K562 (cell line): Measurements from ENCODE around the gene CNNM4. TPM values are rescaled to one million over a fixed set of nuclear protein-coding genes. Genes with fewer than 3 reads are reported as not detected.
A peak's percentile ranks its signal among the peaks of the same experiment; 100 is the strongest.

ENCODE experiments used
- BMI1 ChIP-seq: fragments of 150-350 bp; IDR thresholded peaks from 2 replicates; pipeline ENCODE4 v1.6.1; 2014; ENCODE audit warnings: low read length
- CREB1 ChIP-seq, 2 experiments: sonication (generic) in 1 of 2; formaldehyde crosslinking in 1 of 2; IDR thresholded peaks; 2 replicates each; pipeline versions ENCODE4 v1.6.1 to v1.8.0; 2012 to 2022; ENCODE audit warnings: inconsistent platforms in 1 of 2, mild to moderate bottlenecking in 1 of 2, missing genetic modification reagents in 1 of 2, moderate library complexity in 1 of 2
- ELF1 ChIP-seq: fragments of 200-800 bp; sonication (Bioruptor generic); IDR thresholded peaks from 2 replicates; pipeline ENCODE4 v1.6.1; 2016; ENCODE audit warnings: missing genetic modification characterization, missing compliant biosample characterization
- FOXJ3 ChIP-seq: sonication (generic); formaldehyde crosslinking; IDR thresholded peaks from 2 replicates; pipeline ENCODE4 v1.4.0; 2020; ENCODE audit warnings: mild to moderate bottlenecking, missing genetic modification reagents
- HCFC1 ChIP-seq: IDR thresholded peaks from 2 replicates; pipeline ENCODE4 v1.6.1; 2012; ENCODE audit warnings: low read depth, low read length, improper control_type of control experiment
- KLF6 ChIP-seq: fragments of 250-450 bp; sonication (Bioruptor Pico); IDR thresholded peaks from 2 replicates; pipeline ENCODE4 v1.4.0; 2020; ENCODE audit warnings: mild to moderate bottlenecking, moderate library complexity, borderline replicate concordance
- MED1 ChIP-seq: sonication (generic); formaldehyde crosslinking; IDR thresholded peaks from 2 replicates; pipeline ENCODE4 v1.8.1; 2023; ENCODE audit warnings: missing genetic modification reagents, borderline replicate concordance
- NBN ChIP-seq: fragments of 450-650 bp; IDR thresholded peaks from 2 replicates; pipeline ENCODE4 v1.6.1; 2016; ENCODE audit warnings: low read depth, mild to moderate bottlenecking
- NFIC ChIP-seq: fragments of 450-650 bp; IDR thresholded peaks from 2 replicates; pipeline ENCODE4 v1.6.1; 2017; ENCODE audit warnings: mild to moderate bottlenecking, inconsistent platforms
- PCBP1 ChIP-seq: fragments of 200-400 bp; formaldehyde crosslinking; IDR thresholded peaks from 2 replicates; pipeline ENCODE4 v1.6.1; 2018; ENCODE audit warnings: mild to moderate bottlenecking, low read depth, low read length; ENCODE audit not compliant: poor library complexity, severe bottlenecking
- POLR2AphosphoS5 ChIP-seq: IDR thresholded peaks from 2 replicates; pipeline ENCODE4 v1.6.1; 2011; ENCODE audit warnings: mild to moderate bottlenecking, low read depth, low read length, moderate library complexity; ENCODE audit not compliant: control insufficient read depth, insufficient read depth
- POLR3A ChIP-seq: IDR thresholded peaks from 2 replicates; pipeline ENCODE4 v1.6.1; 2011; ENCODE audit warnings: borderline replicate concordance, mild to moderate bottlenecking, moderate library complexity; ENCODE audit not compliant: insufficient read length, insufficient read depth; ENCODE audit errors: extremely low read depth
- PYGO2 ChIP-seq: fragments of 450-650 bp; IDR thresholded peaks from 2 replicates; pipeline ENCODE4 v1.6.1; 2016; ENCODE audit warnings: mild to moderate bottlenecking, missing genetic modification characterization, moderate library complexity, missing compliant biosample characterization
- SMAD1 ChIP-seq: fragments of 150-350 bp; IDR thresholded peaks from 2 replicates; pipeline ENCODE4 v1.6.1; 2014; ENCODE audit warnings: low read length, low read depth; ENCODE audit not compliant: partially characterized antibody
- SPI1 ChIP-seq: IDR thresholded peaks from 2 replicates; pipeline ENCODE4 v1.6.1; 2011; ENCODE audit warnings: low read depth, low read length, control low read depth, borderline replicate concordance
- STAG1 ChIP-seq: sonication (generic); formaldehyde crosslinking; IDR thresholded peaks from 2 replicates; pipeline ENCODE4 v1.5.0; 2020; ENCODE audit warnings: missing genetic modification reagents, borderline replicate concordance
- TAF9B ChIP-seq: fragments of 450-650 bp; IDR thresholded peaks from 2 replicates; pipeline ENCODE4 v1.6.1; 2018; ENCODE audit warnings: mild to moderate bottlenecking; ENCODE audit not compliant: partially characterized antibody
- TCF7L2 ChIP-seq: fragments of 150-350 bp; IDR thresholded peaks from 2 replicates; pipeline ENCODE4 v1.6.1; 2016; ENCODE audit warnings: low read depth, mild to moderate bottlenecking, low read length, moderate library complexity
- ZNF124 ChIP-seq: sonication (generic); formaldehyde crosslinking; IDR thresholded peaks from 2 replicates; pipeline ENCODE4 v1.8.1; 2022; ENCODE audit warnings: missing genetic modification reagents
- ZNF239 ChIP-seq: fragments of 250-450 bp; sonication (Bioruptor Pico); IDR thresholded peaks from 2 replicates; pipeline ENCODE4 v1.4.0; 2020; ENCODE audit warnings: mild to moderate bottlenecking
- ZNF263 ChIP-seq: sonication (generic); formaldehyde crosslinking; IDR thresholded peaks from 2 replicates; pipeline ENCODE4 v1.8.0; 2022; ENCODE audit warnings: mild to moderate bottlenecking, missing genetic modification reagents, borderline replicate concordance
- ZNF316 ChIP-seq: fragments of 450-650 bp; IDR thresholded peaks from 2 replicates; pipeline ENCODE4 v1.6.1; 2016
- ZNF561 ChIP-seq: fragments of 450-650 bp; formaldehyde crosslinking; conservative IDR thresholded peaks from 2 replicates; pipeline ENCODE4 v1.4.0; 2020; ENCODE audit warnings: mild to moderate bottlenecking, moderate library complexity
- ZNF764 ChIP-seq: fragments of 250-450 bp; sonication (Bioruptor Pico); IDR thresholded peaks from 2 replicates; pipeline ENCODE4 v1.4.0; 2020; ENCODE audit warnings: low read depth, mild to moderate bottlenecking, moderate library complexity
- polyA plus RNA-seq, 8 experiments: library from polyadenylated mRNA; depleted of rRNA in 4 of 8; stranded (reverse) in 5 of 8; unstranded in 3 of 8; fragments of >200 nt; fragmentation: Nextera tagmentation in 2 of 8; fragmentation: Illumina TruSeq in 1 of 8; extraction: Ambion mirVana in 2 of 8; extraction: Trizol in 1 of 8; gene quantifications; 2 replicates each; pipeline versions ENCODE4 v1.2.1 to v1.2.3, GENCODE V29; 2011 to 2014; ENCODE audit warnings: inconsistent platforms in 1 of 8, missing spikeins in 1 of 8
- total RNA-seq, 7 experiments: library from RNA; depleted of rRNA in 6 of 7; stranded (reverse); fragments of >200 nt in 6 of 7; fragmentation: Illumina TruSeq in 2 of 7; extraction: Trizol in 2 of 7; gene quantifications; 2 replicates each; pipeline versions ENCODE4 v1.2.1 to v1.2.3, GENCODE V29; 2011 to 2021; ENCODE audit warnings: low replicate concordance in 1 of 7
- TF ChIP-seq, protein P1 (sequence below): IDR thresholded peaks from 2 replicates; pipeline ENCODE4 v1.6.1; 2011; ENCODE audit not compliant: insufficient read length; ENCODE audit errors: extremely low read depth
- TF ChIP-seq, protein P2 (sequence below): fragments of 250-450 bp; sonication (Bioruptor Pico); IDR thresholded peaks from 2 replicates; pipeline ENCODE4 v1.4.0; 2020; ENCODE audit warnings: mild to moderate bottlenecking

The CNNM4 gene
- total and polyA plus RNA-seq, 9 of the 15 experiments (the other 6 are each of a cell fraction or from before 2014, with no cell fraction given) = 0.96 to 6.3 (median 2.8) TPM

DNA sequence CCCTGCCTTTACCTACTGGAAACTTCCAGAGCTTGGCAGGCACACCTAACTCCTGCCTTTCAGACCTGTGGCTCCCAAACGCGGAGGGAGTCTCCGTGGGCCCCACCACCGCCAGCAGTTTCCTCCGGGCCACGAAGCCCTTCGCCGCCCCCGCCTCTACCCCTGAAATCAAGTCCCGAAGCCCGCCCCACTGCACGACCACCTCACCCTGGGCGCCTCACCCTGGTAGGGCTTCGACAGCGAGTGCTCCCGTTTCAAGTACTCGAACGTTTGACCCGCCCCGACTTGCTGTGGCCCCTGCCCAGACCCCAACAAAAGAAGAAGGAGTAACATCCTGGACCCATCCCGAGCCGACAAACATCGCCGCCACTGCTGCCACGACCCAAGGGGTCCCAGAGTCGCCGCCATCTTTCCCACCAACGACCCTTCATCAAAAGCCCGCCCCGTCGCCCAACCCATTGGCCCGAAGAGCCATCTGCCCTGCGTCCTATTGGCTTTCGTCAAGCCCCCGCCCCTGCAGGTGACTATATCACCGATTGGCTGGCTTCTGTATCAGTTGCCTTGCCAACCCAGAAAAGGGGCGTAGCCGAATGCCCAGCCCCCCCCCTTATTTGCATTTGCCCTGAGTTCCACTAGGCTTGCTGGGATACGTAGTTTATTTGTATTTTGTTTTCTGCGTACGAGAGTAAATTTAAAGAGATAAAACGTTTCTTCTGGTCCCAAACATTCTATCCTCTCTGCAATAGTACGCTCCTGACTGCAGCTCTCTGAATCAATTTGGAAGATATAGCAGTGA lies 20.9 kb upstream of the CNNM4 start, which contains the start of gene LMAN2L (continued):
- TF ChIP-seq BMI1 = peak; percentile 83
- no peak for TF ChIP-seq ZNF316
- TF ChIP-seq PCBP1 = no peak
- no peak; the same call in 1 of the 2 replicates for TF ChIP-seq NFIC
- no peak for TF ChIP-seq ZNF124 (CRISPR knock-in tag)
- no peak for TF ChIP-seq TCF7L2
- no peak for TF ChIP-seq POLR3A
- peak; percentile 94 for TF ChIP-seq HCFC1
- TF ChIP-seq SPI1 = no peak
- no peak for TF ChIP-seq STAG1
- TF ChIP-seq ELF1 (tag) = no peak
- TF ChIP-seq PYGO2 (tag) = no peak
- no peak for TF ChIP-seq ZNF561 (CRISPR knock-in tag)
- TF ChIP-seq ZNF764 = no peak
- TF ChIP-seq, protein P1, sequence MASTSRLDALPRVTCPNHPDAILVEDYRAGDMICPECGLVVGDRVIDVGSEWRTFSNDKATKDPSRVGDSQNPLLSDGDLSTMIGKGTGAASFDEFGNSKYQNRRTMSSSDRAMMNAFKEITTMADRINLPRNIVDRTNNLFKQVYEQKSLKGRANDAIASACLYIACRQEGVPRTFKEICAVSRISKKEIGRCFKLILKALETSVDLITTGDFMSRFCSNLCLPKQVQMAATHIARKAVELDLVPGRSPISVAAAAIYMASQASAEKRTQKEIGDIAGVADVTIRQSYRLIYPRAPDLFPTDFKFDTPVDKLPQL = no peak
- TF ChIP-seq POLR2AphosphoS5 = peak; percentile 57; the same call in 1 of the 2 replicates
- peak; percentile 65; the same call in 1 of the 2 replicates for TF ChIP-seq ZNF263 (CRISPR knock-in tag)
- no peak for TF ChIP-seq NBN
- TF ChIP-seq CREB1 (IDR thresholded peaks at IDR 0.05) = peak; percentile 22; the same call in 1 of the 2 replicates
- no peak; the same call in 1 of the 2 replicates for TF ChIP-seq CREB1 (CRISPR knock-in tag; IDR thresholded peaks at IDR 0.05)
- no peak for TF ChIP-seq ZNF239 (CRISPR knock-in tag)
- TF ChIP-seq, protein P2, sequence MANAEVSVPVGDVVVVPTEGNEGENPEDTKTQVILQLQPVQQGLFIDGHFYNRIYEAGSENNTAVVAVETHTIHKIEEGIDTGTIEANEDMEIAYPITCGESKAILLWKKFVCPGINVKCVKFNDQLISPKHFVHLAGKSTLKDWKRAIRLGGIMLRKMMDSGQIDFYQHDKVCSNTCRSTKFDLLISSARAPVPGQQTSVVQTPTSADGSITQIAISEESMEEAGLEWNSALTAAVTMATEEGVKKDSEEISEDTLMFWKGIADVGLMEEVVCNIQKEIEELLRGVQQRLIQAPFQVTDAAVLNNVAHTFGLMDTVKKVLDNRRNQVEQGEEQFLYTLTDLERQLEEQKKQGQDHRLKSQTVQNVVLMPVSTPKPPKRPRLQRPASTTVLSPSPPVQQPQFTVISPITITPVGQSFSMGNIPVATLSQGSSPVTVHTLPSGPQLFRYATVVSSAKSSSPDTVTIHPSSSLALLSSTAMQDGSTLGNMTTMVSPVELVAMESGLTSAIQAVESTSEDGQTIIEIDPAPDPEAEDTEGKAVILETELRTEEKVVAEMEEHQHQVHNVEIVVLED (CRISPR knock-in tag) = no peak
- no peak for TF ChIP-seq FOXJ3 (CRISPR knock-in tag)
- TF ChIP-seq SMAD1 = no peak
- TF ChIP-seq TAF9B = peak; percentile 68
- TF ChIP-seq MED1 = no peak
- no peak for TF ChIP-seq KLF6 (CRISPR knock-in tag)
